Kidney epithelial cell (primary cell): Measurements from ENCODE around the gene SPTBN1. TPM values are rescaled to one million over a fixed set of nuclear protein-coding genes. Genes with fewer than 3 reads are reported as not detected.

ENCODE experiments used
- DNase-seq: peaks from one replicate; pipeline ENCODE4 v3.0.0-alpha.2; 2010; ENCODE audit warnings: low read depth
- H3K27me3 ChIP-seq: 2 replicates; pipeline ENCODE4 v1.6.0; 2011; ENCODE audit warnings: low read length; ENCODE audit not compliant: control insufficient read depth, insufficient read depth
- H3K36me3 ChIP-seq: 2 replicates; pipeline ENCODE4 v1.5.1; 2011; ENCODE audit warnings: low read length; ENCODE audit not compliant: control insufficient read depth, insufficient read depth
- H3K4me3 ChIP-seq: 2 replicates; pipeline ENCODE4 v1.5.1; 2011; ENCODE audit warnings: low read depth, mild to moderate bottlenecking, control low read depth, low read length
- CTCF ChIP-seq: IDR thresholded peaks from 2 replicates; pipeline ENCODE4 v1.5.1; 2011; ENCODE audit warnings: mild to moderate bottlenecking, moderate library complexity, low read length, control low read depth, inconsistent platforms; ENCODE audit not compliant: insufficient read depth, poor library complexity, severe bottlenecking
- total RNA-seq: library from RNA; depleted of rRNA; stranded (reverse); fragments of >200 nt; gene quantifications from 2 replicates; pipeline ENCODE4 v1.2.3, GENCODE V29; 2015

The SPTBN1 gene
- total RNA-seq, 1 donor from 2014 or later = 492 TPM

- no peak for TF ChIP-seq CTCF
- Histone ChIP-seq H3K27me3 (no peaks in the 10 kb centered on the region), H3K36me3 (no peaks in the 10 kb centered on the region), H3K4me3 (no peak overlapping the region)
- peak; percentile 18 for DNase-seq
These were observed 39.8 kb upstream of the SPTBN1 start for GRCh38 chr2:54416166-54416813.

GRCh38 chr2:54416938-54417337 is 39.2 kb upstream of the SPTBN1 start:
- H3K36me3 ChIP-seq = no peaks in the 10 kb centered on the region
- no peak for TF ChIP-seq CTCF
- no peak overlapping the region for H3K4me3 ChIP-seq
- no peaks in the 10 kb centered on the region for H3K27me3 ChIP-seq
- DNase-seq = no peak

GRCh38 chr2:54417577-54417976 is 38.5 kb upstream of the SPTBN1 start:
- no peak for DNase-seq
- no peaks in the 10 kb centered on the region for H3K36me3 ChIP-seq
- H3K4me3 ChIP-seq = no peak overlapping the region
- no peaks in the 10 kb centered on the region for H3K27me3 ChIP-seq
- no peak for TF ChIP-seq CTCF

- no peaks in the 10 kb centered on the region for H3K27me3 ChIP-seq
- no peak for TF ChIP-seq CTCF
- no peak for DNase-seq
- no peaks in the 10 kb centered on the region for H3K36me3 ChIP-seq
- no peak overlapping the region for H3K4me3 ChIP-seq
These were observed 36.7 kb upstream of the SPTBN1 start for GRCh38 chr2:54419388-54419787.

GRCh38 chr2:54419855-54420523 is 36.1 kb upstream of the SPTBN1 start:
- no peak for DNase-seq
- Histone ChIP-seq H3K4me3 (no peak overlapping the region), H3K27me3 (no peaks in the 10 kb centered on the region), H3K36me3 (no peaks in the 10 kb centered on the region)
- TF ChIP-seq CTCF = no peak

GRCh38 chr2:54420524-54421172 is 35.5 kb upstream of the SPTBN1 start:
- TF ChIP-seq CTCF = no peak
- Histone ChIP-seq H3K4me3 (no peak overlapping the region), H3K36me3 (no peaks in the 10 kb centered on the region), H3K27me3 (no peaks in the 10 kb centered on the region)
- no peak for DNase-seq
